ENCODE measurements around the gene P2RY6.

The P2RY6 gene

GRCh38 chr11:73320763-73321603 lies 48.8 kb downstream of the P2RY6 start:
- FAIRE-seq: no peak

- no peak for FAIRE-seq
Observed at GRCh38 chr11:73321604-73322381, 49.7 kb downstream of the P2RY6 start.

- no peak for FAIRE-seq
Observed at GRCh38 chr11:73322382-73323306, 50.5 kb downstream of the P2RY6 start.

- no peak for FAIRE-seq
Observed at GRCh38 chr11:73323464-73323863, 51.3 kb downstream of the P2RY6 start.

GRCh38 chr11:73324116-73324515 lies 52.0 kb downstream of the P2RY6 start:
- FAIRE-seq: no peak

GRCh38 chr11:73324665-73325035 lies 52.5 kb downstream of the P2RY6 start:
- FAIRE-seq: no peak

- no peak for FAIRE-seq
Observed at GRCh38 chr11:73325036-73325981, 53.2 kb downstream of the P2RY6 start.

- no peak for FAIRE-seq
Observed at GRCh38 chr11:73326929-73327811, 55.0 kb downstream of the P2RY6 start.

GRCh38 chr11:73327812-73328364 lies 55.8 kb downstream of the P2RY6 start:
- FAIRE-seq: no peak

- FAIRE-seq: no peak
Observed at GRCh38 chr11:73330569-73331093, 58.5 kb downstream of the P2RY6 start.

GRCh38 chr11:73331138-73331916 lies 59.2 kb downstream of the P2RY6 start:
- FAIRE-seq: no peak

- FAIRE-seq: no peak
Observed at GRCh38 chr11:73333173-73333572, 61.0 kb downstream of the P2RY6 start.

GRCh38 chr11:73333640-73334383 lies 61.7 kb downstream of the P2RY6 start:
- FAIRE-seq: no peak

- no peak for FAIRE-seq
Observed at GRCh38 chr11:73334384-73335203, 62.5 kb downstream of the P2RY6 start.

GRCh38 chr11:73335204-73335923 lies 63.2 kb downstream of the P2RY6 start:
- FAIRE-seq: peak; percentile 77

GRCh38 chr11:73337846-73338245 lies 65.7 kb downstream of the P2RY6 start:
- no peak for FAIRE-seq

GRCh38 chr11:73338279-73338678 lies 66.1 kb downstream of the P2RY6 start:
- FAIRE-seq: no peak

All from A204.1 (cell line).